ENCODE data around the gene PRDM16. TPM values are rescaled to one million over a fixed set of nuclear protein-coding genes. Genes with fewer than 3 reads are reported as not detected.

PRDM16 gene
- total RNA-seq, 2 donors from 2014 or later = 0.79 to 6.1 TPM

GRCh38 chr1:3215198-3216014, 146.4 kb downstream of the PRDM16 start:
- Histone ChIP-seq H3K9ac (ENCODE audit: low read depth in 2 of 2, low read length in 2 of 2) (no peak overlapping the region), H3K27ac (no peak overlapping the region), H3K4me3 (no peak overlapping the region), H3K27me3 (no peaks in the 10 kb centered on the region), H3K36me3 (no peaks in the 10 kb centered on the region), H3K4me1 (no peaks in the 10 kb centered on the region), H3K9me3 (no peaks in the 10 kb centered on the region)
- DNase-seq = no peak
- TF ChIP-seq, protein P1, sequence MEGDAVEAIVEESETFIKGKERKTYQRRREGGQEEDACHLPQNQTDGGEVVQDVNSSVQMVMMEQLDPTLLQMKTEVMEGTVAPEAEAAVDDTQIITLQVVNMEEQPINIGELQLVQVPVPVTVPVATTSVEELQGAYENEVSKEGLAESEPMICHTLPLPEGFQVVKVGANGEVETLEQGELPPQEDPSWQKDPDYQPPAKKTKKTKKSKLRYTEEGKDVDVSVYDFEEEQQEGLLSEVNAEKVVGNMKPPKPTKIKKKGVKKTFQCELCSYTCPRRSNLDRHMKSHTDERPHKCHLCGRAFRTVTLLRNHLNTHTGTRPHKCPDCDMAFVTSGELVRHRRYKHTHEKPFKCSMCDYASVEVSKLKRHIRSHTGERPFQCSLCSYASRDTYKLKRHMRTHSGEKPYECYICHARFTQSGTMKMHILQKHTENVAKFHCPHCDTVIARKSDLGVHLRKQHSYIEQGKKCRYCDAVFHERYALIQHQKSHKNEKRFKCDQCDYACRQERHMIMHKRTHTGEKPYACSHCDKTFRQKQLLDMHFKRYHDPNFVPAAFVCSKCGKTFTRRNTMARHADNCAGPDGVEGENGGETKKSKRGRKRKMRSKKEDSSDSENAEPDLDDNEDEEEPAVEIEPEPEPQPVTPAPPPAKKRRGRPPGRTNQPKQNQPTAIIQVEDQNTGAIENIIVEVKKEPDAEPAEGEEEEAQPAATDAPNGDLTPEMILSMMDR (IDR thresholded peaks at IDR 0.05) = no peak
- intact Hi-C loops (cut with DNase I) = no loop called here

DNA sequence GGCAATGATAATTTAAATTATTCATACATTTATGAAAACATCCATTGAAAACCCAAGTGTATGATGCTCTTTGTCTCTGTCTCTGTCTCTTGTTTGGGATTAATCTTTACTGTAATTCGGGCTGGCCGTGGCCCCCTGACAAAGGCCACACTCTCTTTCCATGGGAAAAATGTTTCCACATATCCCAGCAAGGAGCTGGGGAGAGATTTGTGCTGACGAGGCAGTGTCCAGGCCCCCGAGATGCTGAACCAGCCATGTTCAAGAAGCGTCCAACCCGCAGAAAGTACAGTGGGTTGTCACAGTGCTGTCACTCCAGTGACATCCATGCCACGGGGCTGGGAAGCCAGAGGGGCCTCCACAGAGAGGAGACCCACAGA, 147.0 kb downstream of the PRDM16 start:
- H3K27ac ChIP-seq = no peak overlapping the region
- intact Hi-C loops (cut with DNase I) = no loop called here
- H3K4me1 ChIP-seq = no peaks in the 10 kb centered on the region
- TF ChIP-seq, protein P1 (IDR thresholded peaks at IDR 0.05) = no peak
- DNase-seq = no peak
- no peaks in the 10 kb centered on the region for H3K27me3 ChIP-seq
- H3K4me3 ChIP-seq = no peak overlapping the region
- no peaks in the 10 kb centered on the region for H3K36me3 ChIP-seq
- H3K9ac ChIP-seq (ENCODE audit: low read depth in 2 of 2, low read length in 2 of 2) = no peak overlapping the region
- H3K9me3 ChIP-seq = no peaks in the 10 kb centered on the region

DNA sequence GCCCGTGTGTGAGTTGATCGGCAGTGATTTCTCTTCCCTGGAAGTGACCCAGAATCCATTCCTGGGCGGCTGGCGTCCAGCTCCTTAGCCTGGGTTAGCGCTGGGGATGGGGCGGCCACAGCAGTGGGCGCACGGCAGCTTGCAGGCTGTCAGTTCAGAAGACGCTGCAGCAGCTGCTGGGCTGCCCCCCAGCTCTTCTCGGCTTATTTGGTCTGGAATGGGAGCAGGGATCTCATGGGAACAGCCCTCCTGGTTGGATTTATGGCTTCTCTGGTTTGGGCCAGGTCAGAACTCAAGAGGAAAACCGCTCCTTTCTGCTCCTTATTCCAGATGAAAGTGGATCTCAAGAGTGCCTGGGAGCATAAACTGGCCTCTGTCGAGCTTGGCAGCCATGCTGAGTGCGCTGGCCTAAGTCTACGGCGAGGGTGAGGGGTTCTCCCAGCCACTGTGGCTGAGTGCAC, 148.2 kb downstream of the PRDM16 start:
- TF ChIP-seq, protein P1 (IDR thresholded peaks at IDR 0.05) = no peak
- no peak for DNase-seq
- intact Hi-C loops (cut with DNase I) = no loop called here
- H3K4me3 ChIP-seq = no peak overlapping the region
- H3K9ac ChIP-seq (ENCODE audit: low read depth in 2 of 2, low read length in 2 of 2) = no peak overlapping the region
- H3K4me1 ChIP-seq = peaks cover 4% of the 10 kb centered on the region
- no peaks in the 10 kb centered on the region for H3K9me3 ChIP-seq
- H3K27ac ChIP-seq = no peak overlapping the region
- no peaks in the 10 kb centered on the region for H3K36me3 ChIP-seq
- no peaks in the 10 kb centered on the region for H3K27me3 ChIP-seq

DNA sequence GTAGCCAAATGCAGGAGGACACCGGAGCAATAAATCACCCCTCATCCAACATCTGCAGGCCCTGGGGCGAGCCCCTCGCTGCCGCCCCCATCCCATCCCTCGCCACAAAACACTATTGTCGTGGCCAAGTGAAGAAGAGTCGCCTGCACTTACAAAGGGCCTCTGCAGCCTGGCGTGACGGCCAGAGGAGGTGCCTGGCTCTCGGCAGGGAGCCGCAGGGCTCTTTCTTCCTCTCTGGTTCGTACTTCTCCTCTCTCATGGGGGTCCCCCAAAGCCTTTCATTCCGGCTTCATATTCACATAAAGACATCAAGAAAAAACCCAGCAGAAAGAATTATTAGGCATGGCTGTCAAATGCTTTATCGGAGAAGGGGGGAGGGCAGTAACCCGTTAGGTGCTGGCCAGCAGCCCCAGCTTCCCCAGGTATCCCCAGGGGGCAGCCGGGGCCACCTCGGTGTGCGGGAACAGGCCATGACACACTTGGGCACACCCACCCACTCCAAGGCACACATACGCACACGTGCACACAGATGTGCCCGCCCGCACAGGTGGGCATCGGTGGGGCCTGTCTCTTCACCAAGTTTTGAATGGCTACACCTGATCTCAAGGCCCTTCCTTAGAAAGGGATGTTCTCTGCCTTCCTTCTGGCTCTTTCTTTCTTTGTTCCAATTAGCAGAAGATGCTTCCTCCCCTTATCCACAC, 149.1 kb downstream of the PRDM16 start:
- intact Hi-C loops (cut with DNase I) = no loop called here
- peaks cover 7% of the 10 kb centered on the region for H3K4me1 ChIP-seq
- no peaks in the 10 kb centered on the region for H3K9me3 ChIP-seq
- no peaks in the 10 kb centered on the region for H3K27me3 ChIP-seq
- H3K36me3 ChIP-seq = no peaks in the 10 kb centered on the region
- TF ChIP-seq, protein P1 (IDR thresholded peaks at IDR 0.05) = no peak
- H3K27ac ChIP-seq = no peak overlapping the region
- no peak overlapping the region for H3K9ac ChIP-seq (ENCODE audit: low read depth in 2 of 2, low read length in 2 of 2)
- DNase-seq = no peak
- H3K4me3 ChIP-seq = no peak overlapping the region

DNA sequence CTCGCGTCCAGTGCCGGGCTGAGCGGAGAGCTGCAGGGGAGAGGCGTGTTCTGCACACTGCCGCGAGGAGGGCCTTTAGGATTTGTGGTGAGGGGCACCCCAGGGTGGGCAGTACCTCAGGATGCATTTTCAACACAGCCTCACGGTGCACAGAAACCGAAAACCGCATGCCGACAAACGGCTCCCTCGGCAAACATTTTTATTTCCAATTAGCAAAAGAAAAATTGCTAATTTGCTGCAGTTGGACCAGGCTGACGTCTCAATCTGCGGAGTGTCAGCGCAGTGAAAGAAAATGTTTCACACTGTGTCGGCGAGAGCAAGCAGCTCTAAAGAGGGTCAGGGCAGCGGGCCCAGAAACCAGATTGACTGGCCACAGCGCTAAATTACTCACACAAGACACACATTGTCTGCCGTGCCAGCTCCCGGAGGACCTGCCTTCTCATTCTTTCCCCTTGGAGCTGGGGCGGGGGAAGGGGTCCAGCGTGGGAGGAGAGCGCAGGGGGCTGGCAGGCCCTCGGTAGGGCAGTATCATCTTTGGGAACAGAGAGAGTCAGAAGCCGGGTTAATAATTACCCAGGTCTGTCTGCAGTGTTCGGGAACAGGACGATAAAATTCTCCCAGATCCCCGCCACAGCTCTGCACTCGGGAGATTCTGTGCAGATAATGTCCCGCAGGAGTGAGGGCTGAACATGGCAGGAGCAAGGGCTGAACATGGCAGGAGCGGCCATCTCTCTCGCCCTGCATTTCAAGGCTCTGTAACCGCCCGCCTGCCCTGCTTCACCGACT, 150.2 kb downstream of the PRDM16 start:
- no peaks in the 10 kb centered on the region for H3K9me3 ChIP-seq
- no peaks in the 10 kb centered on the region for H3K36me3 ChIP-seq
- no peak overlapping the region for H3K4me3 ChIP-seq
- peaks cover 7% of the 10 kb centered on the region for H3K4me1 ChIP-seq
- intact Hi-C loops (cut with DNase I) = no loop called here
- no peaks in the 10 kb centered on the region for H3K27me3 ChIP-seq
- H3K9ac ChIP-seq (ENCODE audit: low read depth in 2 of 2, low read length in 2 of 2) = no peak overlapping the region
- H3K27ac ChIP-seq = no peak overlapping the region
- peak; percentile 50 for DNase-seq
- TF ChIP-seq, protein P1 (IDR thresholded peaks at IDR 0.05) = no peak

All from colonic mucosa (tissue), 4 donors.